22Rv1 (cell line): ENCODE data around the gene PLEKHG1.

ENCODE experiments used
- H3K27ac ChIP-seq: fragments of 450-650 bp; 2 replicates; pipeline ENCODE4 v1.5.1; 2017
- CTCF ChIP-seq: fragments of 450-650 bp; IDR thresholded peaks from 2 replicates; pipeline ENCODE4 v1.5.1; 2017; ENCODE audit warnings: mild to moderate bottlenecking
- ZFX ChIP-seq: fragments of 450-650 bp; IDR thresholded peaks from 2 replicates; pipeline ENCODE4 v1.6.1; 2017; ENCODE audit warnings: antibody characterized with exemption, borderline replicate concordance

The PLEKHG1 gene

GRCh38 chr6:150624191-150624590 lies 24.5 kb downstream of the PLEKHG1 start:
- TF ChIP-seq CTCF: no peak
- TF ChIP-seq ZFX: no peak

GRCh38 chr6:150625927-150626326 lies 26.2 kb downstream of the PLEKHG1 start:
- no peak overlapping the region for H3K27ac ChIP-seq

More at GRCh38 chr6:150624191-150624590, 24.5 kb downstream of the PLEKHG1 start:
- no peak overlapping the region for H3K27ac ChIP-seq

GRCh38 chr6:150627154-150627553 lies 27.5 kb downstream of the PLEKHG1 start:
- no peak overlapping the region for H3K27ac ChIP-seq
- TF ChIP-seq ZFX (no peak), CTCF (no peak)

More at GRCh38 chr6:150625927-150626326, 26.2 kb downstream of the PLEKHG1 start:
- TF ChIP-seq CTCF: no peak
- TF ChIP-seq ZFX: no peak

- TF ChIP-seq CTCF (no peak), ZFX (no peak)
- no peak overlapping the region for H3K27ac ChIP-seq
Observed at GRCh38 chr6:150627585-150628025, 27.9 kb downstream of the PLEKHG1 start.

- H3K27ac ChIP-seq: no peak overlapping the region
- TF ChIP-seq CTCF (no peak), ZFX (no peak)
Observed at GRCh38 chr6:150628908-150629307, 29.2 kb downstream of the PLEKHG1 start.

- H3K27ac ChIP-seq: no peak overlapping the region
- TF ChIP-seq ZFX (no peak), CTCF (no peak)
Observed at GRCh38 chr6:150631283-150631983, 31.7 kb downstream of the PLEKHG1 start.

- TF ChIP-seq CTCF (no peak), ZFX (no peak)
Observed at GRCh38 chr6:150631984-150632642, 32.4 kb downstream of the PLEKHG1 start.

More at GRCh38 chr6:150631984-150632642, 32.4 kb downstream of the PLEKHG1 start:
- no peak overlapping the region for H3K27ac ChIP-seq
